Breast epithelium (tissue), 4 donors: ENCODE measurements around the gene NAMPT. TPM values are rescaled to one million over a fixed set of nuclear protein-coding genes. Genes with fewer than 3 reads are reported as not detected.

Experiments used
- DNase-seq, 2 donors: peaks; one replicate each; pipeline ENCODE4 v3.0.0-alpha.2; 2019; ENCODE audit warnings: low spot score in 2 of 2
- H3K27ac ChIP-seq, 2 donors: fragments of 200-600 bp; sonication (generic) in 1 of 2; one replicate each; pipeline ENCODE4 v1.5.1; 2016 to 2019; ENCODE audit warnings: mild to moderate bottlenecking in 1 of 2
- H3K27me3 ChIP-seq, 2 donors: fragments of 200-600 bp; sonication (generic) in 1 of 2; one replicate each; pipeline versions ENCODE4 v1.5.1 to v1.6.0; 2017 to 2019; ENCODE audit warnings: control low read depth in 1 of 2, mild to moderate bottlenecking in 1 of 2
- H3K36me3 ChIP-seq: fragments of 200-600 bp; one replicate; pipeline ENCODE4 v1.5.1; 2019
- H3K4me1 ChIP-seq, 2 donors: fragments of 200-600 bp; sonication (generic); one replicate each; pipeline ENCODE4 v1.5.1; 2016 to 2019; ENCODE audit warnings: control low read depth in 1 of 2
- H3K4me3 ChIP-seq, 3 donors: fragments of 200-600 bp; sonication (generic); 1 replicate in 2 of 3; 2 replicates in 1 of 3; pipeline ENCODE4 v1.5.1; 2016 to 2019; ENCODE audit warnings: mild to moderate bottlenecking in 3 of 3, moderate library complexity in 2 of 3
- H3K9me3 ChIP-seq, 2 donors: fragments of 200-600 bp; sonication (generic) in 1 of 2; one replicate each; pipeline ENCODE4 v1.5.1; 2016 to 2019; ENCODE audit warnings: control low read depth in 1 of 2
- CTCF ChIP-seq, 3 donors: fragments of 450-650 bp; IDR thresholded peaks; one replicate each; pipeline ENCODE4 v1.5.1; 2016 to 2017; ENCODE audit warnings: antibody characterized with exemption in 3 of 3, mild to moderate bottlenecking in 3 of 3, moderate library complexity in 3 of 3
- POLR2A ChIP-seq: fragments of 450-650 bp; IDR thresholded peaks from one replicate; pipeline ENCODE4 v1.6.1; 2016; ENCODE audit warnings: antibody characterized with exemption, mild to moderate bottlenecking, moderate library complexity
- POLR2AphosphoS5 ChIP-seq, 3 donors: sonication (generic); formaldehyde crosslinking; IDR thresholded peaks; one replicate each; pipeline ENCODE4 v1.6.1; 2017; ENCODE audit warnings: antibody characterized with exemption in 3 of 3
- intact Hi-C: fragments of 100-400 bp; cut with DNase I; formaldehyde crosslinking; loops from one replicate; pipeline ENCODE4 v1.15.1; 2023; ENCODE audit warnings: low total_unique reads
- total RNA-seq, 3 donors: library from RNA; depleted of rRNA; stranded (reverse); fragments of >200 nt; gene quantifications; one replicate each; pipeline ENCODE4 v1.1.0, GENCODE V29; 2016

NAMPT gene
- total RNA-seq, 3 donors from 2014 or later = 195 to 751 (median 536) TPM

DNA sequence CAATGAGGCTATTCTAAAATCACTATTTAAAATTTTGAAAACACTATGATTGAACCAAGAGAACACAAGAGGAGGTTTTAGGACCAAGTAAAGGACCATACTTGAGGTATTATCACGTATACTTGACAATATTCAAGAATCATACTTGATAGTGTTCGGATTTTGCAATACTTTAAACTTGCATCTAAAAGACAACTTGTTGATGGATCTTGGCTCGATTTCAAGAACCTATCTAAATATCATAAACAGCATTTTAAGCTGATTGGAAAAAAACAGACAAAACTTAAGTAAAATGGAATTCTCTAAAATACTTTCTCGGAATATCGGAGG, 1.3 kb downstream of the NAMPT start:
- no peaks in the 10 kb centered on the region for H3K4me1 ChIP-seq
- H3K36me3 ChIP-seq = no peaks in the 10 kb centered on the region
- TF ChIP-seq POLR2AphosphoS5 (IDR thresholded peaks at IDR 0.05) = no peak
- TF ChIP-seq CTCF (IDR thresholded peaks at IDR 0.05) = no peak
- no peak for TF ChIP-seq POLR2A
- DNase-seq = no peak
- peak overlapping the region; percentile 76 to 87 (median 76) for H3K4me3 ChIP-seq
- peak overlapping the region; percentile 98 to 100 for H3K27ac ChIP-seq
- H3K9me3 ChIP-seq = no peaks in the 10 kb centered on the region
- intact Hi-C loops = no loop called here
- no peaks in the 10 kb centered on the region for H3K27me3 ChIP-seq

GRCh38 chr7:106282852-106283251, 1.9 kb downstream of the NAMPT start:
- no peak for DNase-seq
- no peaks in the 10 kb centered on the region for H3K27me3 ChIP-seq
- H3K9me3 ChIP-seq = no peaks in the 10 kb centered on the region
- no peak for TF ChIP-seq CTCF (IDR thresholded peaks at IDR 0.05)
- TF ChIP-seq POLR2A = no peak
- TF ChIP-seq POLR2AphosphoS5 (IDR thresholded peaks at IDR 0.05) = no peak
- peak overlapping the region in 1 of 2 donors; percentile 98 for H3K27ac ChIP-seq
- H3K36me3 ChIP-seq = no peaks in the 10 kb centered on the region
- H3K4me3 ChIP-seq = peak overlapping the region; percentile 76 to 87 (median 76)
- intact Hi-C loops = no loop called here
- no peaks in the 10 kb centered on the region for H3K4me1 ChIP-seq

DNA sequence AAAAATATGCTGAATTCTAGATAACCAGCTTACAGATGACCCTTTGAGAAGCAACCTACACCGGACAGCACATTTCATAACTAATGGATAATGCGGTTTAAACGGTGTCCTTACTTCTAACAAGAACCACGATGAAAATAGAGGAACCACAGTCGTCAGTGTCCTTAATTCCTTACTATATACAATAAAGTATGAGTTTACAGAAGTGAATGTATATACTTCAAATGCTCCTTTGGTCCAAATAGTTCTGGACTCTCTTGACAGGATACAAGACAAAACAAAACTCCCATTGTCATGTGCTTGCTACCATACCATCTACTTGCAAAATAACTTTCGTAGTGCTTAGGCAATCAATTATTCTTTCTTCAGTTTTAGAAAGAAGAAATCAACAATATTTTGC, 2.4 kb downstream of the NAMPT start:
- DNase-seq = no peak
- Histone ChIP-seq H3K4me1 (no peaks in the 10 kb centered on the region), H3K27ac (peak overlapping the region in 1 of 2 donors; percentile 98), H3K27me3 (no peaks in the 10 kb centered on the region), H3K9me3 (no peaks in the 10 kb centered on the region), H3K4me3 (peak overlapping the region; percentile 76 to 87 (median 76)), H3K36me3 (no peaks in the 10 kb centered on the region)
- TF ChIP-seq POLR2AphosphoS5 (IDR thresholded peaks at IDR 0.05) (no peak), POLR2A (no peak)
- intact Hi-C loops = no loop called here

DNA sequence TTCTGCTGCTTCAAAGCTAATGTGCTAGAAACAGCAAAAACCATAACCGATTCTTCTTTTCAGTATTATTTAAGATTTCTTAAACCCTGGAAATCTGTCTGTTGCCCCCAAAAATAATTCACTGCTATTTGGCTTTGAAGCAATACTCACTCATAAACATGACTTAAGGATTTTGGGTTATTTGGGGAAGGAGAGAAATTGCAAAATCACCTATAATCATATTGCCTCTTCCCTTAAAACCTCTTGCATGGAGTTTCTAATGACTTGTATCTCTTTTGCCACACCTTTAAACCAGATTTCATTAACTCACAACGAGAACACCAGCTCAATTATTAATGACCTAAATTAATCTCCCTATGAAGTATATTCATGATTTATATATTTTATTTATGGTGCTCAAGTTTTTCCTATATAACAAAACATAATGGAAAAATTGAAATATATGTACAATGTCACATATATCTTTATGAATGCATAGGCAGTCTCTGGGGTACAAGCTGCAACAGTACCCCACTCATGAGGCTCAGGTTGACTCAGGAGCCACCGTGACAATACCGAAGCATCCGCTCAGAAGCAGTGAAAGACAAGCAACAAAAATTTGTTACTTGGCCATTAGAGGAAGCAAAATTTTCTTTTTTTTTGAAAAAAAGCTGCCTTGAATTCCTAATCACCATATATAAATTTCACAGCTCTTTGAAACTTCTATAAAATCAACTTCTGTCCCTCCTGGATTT, 3.0 kb downstream of the NAMPT start:
- H3K27ac ChIP-seq = no peak overlapping the region
- TF ChIP-seq POLR2AphosphoS5 (IDR thresholded peaks at IDR 0.05) (no peak), POLR2A (no peak)
- H3K27me3 ChIP-seq = no peaks in the 10 kb centered on the region
- no peaks in the 10 kb centered on the region for H3K9me3 ChIP-seq
- peak overlapping the region; percentile 76 to 87 (median 76) for H3K4me3 ChIP-seq
- H3K4me1 ChIP-seq = no peaks in the 10 kb centered on the region
- DNase-seq = no peak
- intact Hi-C loops = no loop called here
- H3K36me3 ChIP-seq = no peaks in the 10 kb centered on the region

GRCh38 chr7:106281127-106281526, 3.7 kb downstream of the NAMPT start:
- Histone ChIP-seq H3K36me3 (no peaks in the 10 kb centered on the region), H3K4me1 (no peaks in the 10 kb centered on the region), H3K27me3 (no peaks in the 10 kb centered on the region), H3K9me3 (no peaks in the 10 kb centered on the region), H3K4me3 (peak overlapping the region in 2 of 3 donors; percentile 4 to 87), H3K27ac (no peak overlapping the region)
- TF ChIP-seq POLR2AphosphoS5 (IDR thresholded peaks at IDR 0.05) = no peak
- TF ChIP-seq CTCF (IDR thresholded peaks at IDR 0.05) = no peak
- no peak for DNase-seq
- intact Hi-C loops = no loop called here

DNA sequence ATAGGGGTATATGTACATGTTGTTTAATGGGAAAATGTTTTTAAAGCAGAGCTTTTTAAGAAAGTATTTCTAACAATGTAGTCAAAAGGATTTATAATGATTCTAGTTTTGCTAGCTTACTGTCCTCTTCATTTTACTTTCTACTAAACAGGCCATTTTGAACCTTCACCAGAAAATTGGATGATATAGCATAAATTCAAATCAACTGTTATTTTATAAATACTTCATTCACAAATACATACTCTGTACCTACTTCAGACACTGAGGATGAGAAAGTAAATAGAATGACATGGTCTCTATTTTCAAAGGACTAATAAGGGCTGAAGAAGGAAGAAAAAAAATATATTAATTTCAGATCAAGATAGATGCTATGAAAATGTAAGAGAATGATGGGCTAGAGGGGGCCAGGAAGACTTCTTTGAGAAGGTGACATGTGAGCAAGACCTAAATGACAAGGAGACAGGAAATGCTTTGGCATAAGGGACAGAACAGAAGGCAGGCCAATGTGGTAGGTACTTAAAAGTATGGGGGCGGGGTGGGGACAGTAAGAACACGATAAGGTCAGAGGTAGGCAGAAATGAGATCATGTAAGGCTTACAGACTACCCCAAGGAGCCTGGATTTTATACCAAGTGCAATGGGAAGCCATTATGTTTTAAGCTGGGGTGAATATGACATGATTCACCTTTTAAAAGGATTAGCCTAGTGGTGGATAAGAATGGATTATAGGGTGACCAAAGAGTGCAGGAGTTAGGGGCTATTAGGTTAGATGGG, 5.2 kb downstream of the NAMPT start:
- H3K4me1 ChIP-seq = no peaks in the 10 kb centered on the region
- H3K27ac ChIP-seq = peak overlapping the region in 1 of 2 donors; percentile 8
- DNase-seq = no peak
- no peaks in the 10 kb centered on the region for H3K36me3 ChIP-seq
- no peaks in the 10 kb centered on the region for H3K9me3 ChIP-seq
- TF ChIP-seq POLR2A (no peak), CTCF (IDR thresholded peaks at IDR 0.05) (no peak), POLR2AphosphoS5 (IDR thresholded peaks at IDR 0.05) (no peak)
- H3K27me3 ChIP-seq = no peaks in the 10 kb centered on the region
- H3K4me3 ChIP-seq = peak overlapping the region in 1 of 3 donors; percentile 23
- intact Hi-C loops = no loop called here
